ENCODE results near the gene PLG.
"Not testable (repeated sequence)": the region's sequence is repeated elsewhere in the genome, so short reads cannot be mapped to it uniquely, and the experiment has no call there.

DNA sequence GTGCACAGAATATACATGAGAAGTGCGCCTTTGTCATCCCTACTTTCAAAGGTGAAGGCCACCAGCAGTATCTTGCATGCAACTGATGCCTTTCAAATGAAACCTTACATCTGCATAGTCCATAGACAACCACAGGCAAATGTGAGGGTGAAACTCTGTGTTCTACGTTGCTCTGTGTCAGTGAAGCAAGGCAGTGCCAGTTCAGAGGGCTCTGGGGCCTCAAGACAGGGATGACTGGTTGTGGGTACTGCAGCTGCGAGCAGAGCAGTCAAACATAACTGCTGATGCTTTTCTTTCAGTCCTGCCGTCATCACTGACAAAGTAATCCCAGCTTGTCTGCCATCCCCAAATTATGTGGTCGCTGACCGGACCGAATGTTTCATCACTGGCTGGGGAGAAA is 39.0 kb downstream of the PLG start:
- TF ChIP-seq, protein P1, sequence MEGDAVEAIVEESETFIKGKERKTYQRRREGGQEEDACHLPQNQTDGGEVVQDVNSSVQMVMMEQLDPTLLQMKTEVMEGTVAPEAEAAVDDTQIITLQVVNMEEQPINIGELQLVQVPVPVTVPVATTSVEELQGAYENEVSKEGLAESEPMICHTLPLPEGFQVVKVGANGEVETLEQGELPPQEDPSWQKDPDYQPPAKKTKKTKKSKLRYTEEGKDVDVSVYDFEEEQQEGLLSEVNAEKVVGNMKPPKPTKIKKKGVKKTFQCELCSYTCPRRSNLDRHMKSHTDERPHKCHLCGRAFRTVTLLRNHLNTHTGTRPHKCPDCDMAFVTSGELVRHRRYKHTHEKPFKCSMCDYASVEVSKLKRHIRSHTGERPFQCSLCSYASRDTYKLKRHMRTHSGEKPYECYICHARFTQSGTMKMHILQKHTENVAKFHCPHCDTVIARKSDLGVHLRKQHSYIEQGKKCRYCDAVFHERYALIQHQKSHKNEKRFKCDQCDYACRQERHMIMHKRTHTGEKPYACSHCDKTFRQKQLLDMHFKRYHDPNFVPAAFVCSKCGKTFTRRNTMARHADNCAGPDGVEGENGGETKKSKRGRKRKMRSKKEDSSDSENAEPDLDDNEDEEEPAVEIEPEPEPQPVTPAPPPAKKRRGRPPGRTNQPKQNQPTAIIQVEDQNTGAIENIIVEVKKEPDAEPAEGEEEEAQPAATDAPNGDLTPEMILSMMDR (IDR thresholded peaks at IDR 0.05): not testable (repeated sequence)
- TF ChIP-seq EP300, POLR2A (IDR thresholded peaks at IDR 0.05): not testable (repeated sequence)
